ENCODE data around the gene ADAM29.

DNA sequence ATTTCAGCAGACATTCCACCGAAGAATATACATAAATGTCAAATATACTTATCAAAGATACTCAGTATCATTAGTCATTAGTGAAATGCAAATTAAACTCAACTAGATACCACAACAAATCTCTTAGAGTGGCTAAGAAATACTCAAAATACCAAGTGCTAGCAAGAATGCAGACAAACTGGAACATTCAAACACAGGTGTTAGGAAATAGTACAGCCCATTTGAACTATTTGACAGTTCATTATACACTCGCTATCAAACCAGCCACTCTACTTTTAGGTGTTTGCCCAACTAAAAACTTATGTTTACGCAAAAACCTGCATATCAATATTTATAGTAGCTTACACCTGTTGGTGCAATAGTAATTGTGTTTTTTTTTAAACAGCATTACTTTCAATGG, 8.8 kb downstream of the ADAM29 start:
- TF ChIP-seq, protein P1, sequence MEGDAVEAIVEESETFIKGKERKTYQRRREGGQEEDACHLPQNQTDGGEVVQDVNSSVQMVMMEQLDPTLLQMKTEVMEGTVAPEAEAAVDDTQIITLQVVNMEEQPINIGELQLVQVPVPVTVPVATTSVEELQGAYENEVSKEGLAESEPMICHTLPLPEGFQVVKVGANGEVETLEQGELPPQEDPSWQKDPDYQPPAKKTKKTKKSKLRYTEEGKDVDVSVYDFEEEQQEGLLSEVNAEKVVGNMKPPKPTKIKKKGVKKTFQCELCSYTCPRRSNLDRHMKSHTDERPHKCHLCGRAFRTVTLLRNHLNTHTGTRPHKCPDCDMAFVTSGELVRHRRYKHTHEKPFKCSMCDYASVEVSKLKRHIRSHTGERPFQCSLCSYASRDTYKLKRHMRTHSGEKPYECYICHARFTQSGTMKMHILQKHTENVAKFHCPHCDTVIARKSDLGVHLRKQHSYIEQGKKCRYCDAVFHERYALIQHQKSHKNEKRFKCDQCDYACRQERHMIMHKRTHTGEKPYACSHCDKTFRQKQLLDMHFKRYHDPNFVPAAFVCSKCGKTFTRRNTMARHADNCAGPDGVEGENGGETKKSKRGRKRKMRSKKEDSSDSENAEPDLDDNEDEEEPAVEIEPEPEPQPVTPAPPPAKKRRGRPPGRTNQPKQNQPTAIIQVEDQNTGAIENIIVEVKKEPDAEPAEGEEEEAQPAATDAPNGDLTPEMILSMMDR (tag by site-specific recombination; IDR thresholded peaks at IDR 0.05) = no peak
- TF ChIP-seq ZNF792 (tag by site-specific recombination; IDR thresholded peaks at IDR 0.05) = no peak
- no peak for TF ChIP-seq MEIS1 (CRISPR knock-in tag; IDR thresholded peaks at IDR 0.05; ENCODE audit: borderline replicate concordance)
- TF ChIP-seq ZFP37 (tag by site-specific recombination; IDR thresholded peaks at IDR 0.05) = no peak
- TF ChIP-seq, protein P2, sequence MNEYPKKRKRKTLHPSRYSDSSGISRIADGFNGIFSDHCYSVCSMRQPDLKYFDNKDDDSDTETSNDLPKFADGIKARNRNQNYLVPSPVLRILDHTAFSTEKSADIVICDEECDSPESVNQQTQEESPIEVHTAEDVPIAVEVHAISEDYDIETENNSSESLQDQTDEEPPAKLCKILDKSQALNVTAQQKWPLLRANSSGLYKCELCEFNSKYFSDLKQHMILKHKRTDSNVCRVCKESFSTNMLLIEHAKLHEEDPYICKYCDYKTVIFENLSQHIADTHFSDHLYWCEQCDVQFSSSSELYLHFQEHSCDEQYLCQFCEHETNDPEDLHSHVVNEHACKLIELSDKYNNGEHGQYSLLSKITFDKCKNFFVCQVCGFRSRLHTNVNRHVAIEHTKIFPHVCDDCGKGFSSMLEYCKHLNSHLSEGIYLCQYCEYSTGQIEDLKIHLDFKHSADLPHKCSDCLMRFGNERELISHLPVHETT (tag by site-specific recombination; IDR thresholded peaks at IDR 0.05) = no peak
- no peak for TF ChIP-seq ZNF24 (tag by site-specific recombination; IDR thresholded peaks at IDR 0.05)
- no peak for TF ChIP-seq ZNF274 (IDR thresholded peaks at IDR 0.05; ENCODE audit: low read length)
- no peak for TF ChIP-seq ZNF274 (tag by site-specific recombination; IDR thresholded peaks at IDR 0.05; ENCODE audit: borderline replicate concordance)
